Left cardiac atrium (tissue), 4 donors: Measurements from ENCODE around the gene WDR90. TPM values are rescaled to one million over a fixed set of nuclear protein-coding genes. Genes with fewer than 3 reads are reported as not detected.

Experiments
- ATAC-seq, 2 donors: fragments of 200-7000 bp; cut with Tn5 transposase; one replicate each; pipeline ENCODE4 v1.9.1; 2020; ENCODE audit warnings: mild to moderate bottlenecking in 2 of 2, moderate library complexity in 2 of 2
- DNase-seq: peaks from one replicate; pipeline ENCODE4 v3.0.0-alpha.2; 2020
- intact Hi-C, 2 donors: fragments of 100-400 bp; cut with DNase I; formaldehyde crosslinking; loops; one replicate each; pipeline versions ENCODE4 v1.14.1 to v1.15.1; 2022 to 2023
- total RNA-seq, 2 donors: library from RNA; stranded (reverse); fragmentation: NEBNext Ultra II Directional; extraction: Animal tissue kit (Norgen Biotek cat#: 25700); gene quantifications; one replicate each; pipeline ENCODE4 v1.2.1, GENCODE V29; 2021
- donor health status: DM: no; HTN: yes; CAD: no.
- donor health status: DM: no; HTN: yes; CAD: no; lungs with severe emphysema.
- donor health status: DM: yes; HTN: yes; CAD: no.
- donor health status: Dilated cardiomyopathy.

WDR90 gene
- total RNA-seq, 2 donors from 2014 or later: 9.6 to 15.5 TPM

GRCh38 chr16:625117-625976, 23.8 kb upstream of the WDR90 start:
- ATAC-seq (no peak), DNase-seq (no peak)
- intact Hi-C loops: no loop called here

GRCh38 chr16:625977-626765, 23.0 kb upstream of the WDR90 start:
- DNase-seq (no peak), ATAC-seq (no peak)
- intact Hi-C loops: no loop called here

GRCh38 chr16:626787-627453, 22.2 kb upstream of the WDR90 start:
- intact Hi-C loops: no loop called here
- ATAC-seq: peak; percentile 23 to 81

GRCh38 chr16:627454-628239, 21.5 kb upstream of the WDR90 start:
- DNase-seq: peak; percentile 57
- peak; percentile 9 to 63 for ATAC-seq
- intact Hi-C loops: no loop called here

More at GRCh38 chr16:626787-627453, 22.2 kb upstream of the WDR90 start:
- DNase-seq: peak; percentile 60

- intact Hi-C loops: no loop called here
- DNase-seq: no peak
- ATAC-seq: no peak
Observed at GRCh38 chr16:628321-629061, 20.7 kb upstream of the WDR90 start.

- ATAC-seq: peak in 1 of 2 donors; percentile 10
- intact Hi-C loops: no loop called here
- DNase-seq: peak; percentile 42
Observed at GRCh38 chr16:629185-629832, 19.9 kb upstream of the WDR90 start.

- DNase-seq (peak; percentile 62), ATAC-seq (no peak)
- intact Hi-C loops: no loop called here
Observed at GRCh38 chr16:629833-630248, 19.3 kb upstream of the WDR90 start.

- DNase-seq: peak; percentile 31
- intact Hi-C loops: no loop called here
- no peak for ATAC-seq
Observed at GRCh38 chr16:630249-630814, 18.8 kb upstream of the WDR90 start.

GRCh38 chr16:630815-631405, 18.3 kb upstream of the WDR90 start, which contains the start of gene WFIKKN1:
TSS of gene WFIKKN1 (plus strand) at chr16:630985. CDS start at chr16:631254, 269 bp downstream.
- intact Hi-C loops: no loop called here
- peak in 1 of 2 donors; percentile 7 for ATAC-seq
- peak; percentile 48 for DNase-seq

GRCh38 chr16:631808-632358, 17.3 kb upstream of the WDR90 start:
- DNase-seq: no peak
- intact Hi-C loops: no loop called here

GRCh38 chr16:632486-633335, 16.5 kb upstream of the WDR90 start:
- no peak for DNase-seq
- ATAC-seq: no peak

More at GRCh38 chr16:631808-632358, 17.3 kb upstream of the WDR90 start:
- ATAC-seq: no peak

GRCh38 chr16:633336-634050, 15.7 kb upstream of the WDR90 start:
- intact Hi-C loops: no loop called here
- DNase-seq (no peak), ATAC-seq (no peak)

More at GRCh38 chr16:632486-633335, 16.5 kb upstream of the WDR90 start:
- intact Hi-C loops: no loop called here

- intact Hi-C loops: no loop called here
- no peak for ATAC-seq
- DNase-seq: no peak
Observed at GRCh38 chr16:634051-634670, 15.0 kb upstream of the WDR90 start.

GRCh38 chr16:634996-635395, 14.2 kb upstream of the WDR90 start:
- DNase-seq: no peak
- intact Hi-C loops: loop anchor here in 1 of 2 donors (5.0 kb wide), 1 partner anchor 43 kb away; the partner anchor contains the start of gene RAB40C
- ATAC-seq: no peak
